ENCODE results near the gene MYRF.

The MYRF gene

GRCh38 chr11:61739413-61739812 is 13.0 kb upstream of the MYRF start:
- DNase-seq (ENCODE audit: low read depth in 2 of 2): no peak

GRCh38 chr11:61739966-61740365 is 12.5 kb upstream of the MYRF start:
- no peak for DNase-seq (ENCODE audit: low read depth in 2 of 2)

GRCh38 chr11:61742391-61742790 is 10.0 kb upstream of the MYRF start:
- no peak for DNase-seq (ENCODE audit: low read depth in 2 of 2)

- DNase-seq (ENCODE audit: low read depth in 2 of 2): no peak
Observed at GRCh38 chr11:61743486-61744095, 8.8 kb upstream of the MYRF start.

GRCh38 chr11:61744181-61744580 is 8.3 kb upstream of the MYRF start:
- no peak for DNase-seq (ENCODE audit: low read depth in 2 of 2)

- DNase-seq (ENCODE audit: low read depth in 2 of 2): no peak
Observed at GRCh38 chr11:61744609-61745156, 7.8 kb upstream of the MYRF start.

- no peak for DNase-seq (ENCODE audit: low read depth in 2 of 2)
Observed at GRCh38 chr11:61745781-61746441, 6.5 kb upstream of the MYRF start.

- DNase-seq (ENCODE audit: low read depth in 2 of 2): no peak
Observed at GRCh38 chr11:61746442-61747191, 5.8 kb upstream of the MYRF start.

- peak; percentile 11 to 22 for DNase-seq (ENCODE audit: low read depth in 2 of 2)
Observed at GRCh38 chr11:61747192-61747966, 5.1 kb upstream of the MYRF start.

GRCh38 chr11:61747967-61748285 is 4.5 kb upstream of the MYRF start:
- DNase-seq (ENCODE audit: low read depth in 2 of 2): no peak

- DNase-seq (ENCODE audit: low read depth in 2 of 2): no peak
Observed at GRCh38 chr11:61749591-61750217, 2.7 kb upstream of the MYRF start.

- no peak for DNase-seq (ENCODE audit: low read depth in 2 of 2)
Observed at GRCh38 chr11:61750631-61751273, 1.7 kb upstream of the MYRF start.

GRCh38 chr11:61751384-61751783 is 1.1 kb upstream of the MYRF start:
- no peak for DNase-seq (ENCODE audit: low read depth in 2 of 2)

- DNase-seq (ENCODE audit: low read depth in 2 of 2): no peak
Observed at GRCh38 chr11:61752925-61753521, 587 bp downstream of the MYRF start.

- no peak for DNase-seq (ENCODE audit: low read depth in 2 of 2)
Observed at GRCh38 chr11:61753672-61754071, 1.2 kb downstream of the MYRF start.

GRCh38 chr11:61754534-61755482 is 2.4 kb downstream of the MYRF start:
- DNase-seq (ENCODE audit: low read depth in 2 of 2): no peak

GRCh38 chr11:61756147-61756451 is 3.7 kb downstream of the MYRF start:
- no peak for DNase-seq (ENCODE audit: low read depth in 2 of 2)

- no peak for DNase-seq (ENCODE audit: low read depth in 2 of 2)
Observed at GRCh38 chr11:61756452-61757212, 4.2 kb downstream of the MYRF start.

Data from activated CD4-positive, alpha-beta T cell treated with anti-CD3 and anti-CD28 coated beads for 24 hours (primary cell).